Stimulated activated CD4-positive, alpha-beta T cell treated with anti-CD3 and anti-CD28 coated beads, Interleukin-1b, Interleukin-23, amount 100 ng/mL, for 1 hour (primary cell): ENCODE data around the gene KLHL3.
"Not testable (repeated sequence)": the region's sequence is repeated elsewhere in the genome, so short reads cannot be mapped to it uniquely, and the experiment has no call there.

ENCODE experiments used
- DNase-seq, 2 donors: peaks; one replicate each; pipeline ENCODE4 v3.0.0-alpha.2; 2020; ENCODE audit warnings: low read depth in 2 of 2

The KLHL3 gene

GRCh38 chr5:137668637-137669036 is 67.3 kb downstream of the KLHL3 start:
- no peak for DNase-seq

DNA sequence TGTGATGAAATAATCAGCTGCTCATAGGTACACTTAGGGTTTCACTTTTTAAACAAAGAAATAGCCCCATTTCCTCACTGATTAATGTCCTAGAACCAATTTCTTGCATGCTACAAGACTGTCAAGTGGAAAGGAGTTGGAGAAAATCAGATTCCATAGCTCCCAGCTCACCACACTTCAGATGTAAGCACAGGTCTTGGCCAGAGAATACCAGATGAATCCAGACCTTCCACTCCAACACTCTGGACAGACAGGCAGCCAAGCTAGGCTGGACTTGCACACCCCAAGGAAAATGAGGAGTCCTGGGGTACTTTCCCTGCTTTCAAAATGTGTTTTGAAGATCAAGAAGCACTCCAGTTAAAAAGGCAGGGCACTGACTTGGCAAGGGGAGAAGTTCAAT is 68.5 kb downstream of the KLHL3 start:
- no peak for DNase-seq

DNA sequence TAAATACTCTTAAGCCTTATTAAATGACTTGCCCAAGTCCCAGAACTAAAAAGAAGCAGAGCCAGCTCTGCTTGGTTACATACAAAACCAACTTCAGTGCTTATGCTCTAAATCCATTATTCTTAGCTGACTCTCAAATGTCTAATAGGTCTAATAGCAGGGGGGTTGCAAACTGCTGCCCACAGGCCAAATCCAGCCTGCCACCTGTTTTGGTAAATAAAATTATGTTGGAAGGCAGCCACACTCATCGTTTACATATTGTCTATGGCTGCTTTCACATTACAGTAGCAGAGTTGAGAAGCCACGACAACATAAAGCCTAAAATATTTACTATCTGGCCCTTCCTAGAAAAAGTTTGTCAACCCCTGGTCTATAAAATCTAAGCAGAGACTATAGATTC is 69.0 kb downstream of the KLHL3 start:
- no peak for DNase-seq

GRCh38 chr5:137666461-137666850 is 69.4 kb downstream of the KLHL3 start:
- DNase-seq = no peak

DNA sequence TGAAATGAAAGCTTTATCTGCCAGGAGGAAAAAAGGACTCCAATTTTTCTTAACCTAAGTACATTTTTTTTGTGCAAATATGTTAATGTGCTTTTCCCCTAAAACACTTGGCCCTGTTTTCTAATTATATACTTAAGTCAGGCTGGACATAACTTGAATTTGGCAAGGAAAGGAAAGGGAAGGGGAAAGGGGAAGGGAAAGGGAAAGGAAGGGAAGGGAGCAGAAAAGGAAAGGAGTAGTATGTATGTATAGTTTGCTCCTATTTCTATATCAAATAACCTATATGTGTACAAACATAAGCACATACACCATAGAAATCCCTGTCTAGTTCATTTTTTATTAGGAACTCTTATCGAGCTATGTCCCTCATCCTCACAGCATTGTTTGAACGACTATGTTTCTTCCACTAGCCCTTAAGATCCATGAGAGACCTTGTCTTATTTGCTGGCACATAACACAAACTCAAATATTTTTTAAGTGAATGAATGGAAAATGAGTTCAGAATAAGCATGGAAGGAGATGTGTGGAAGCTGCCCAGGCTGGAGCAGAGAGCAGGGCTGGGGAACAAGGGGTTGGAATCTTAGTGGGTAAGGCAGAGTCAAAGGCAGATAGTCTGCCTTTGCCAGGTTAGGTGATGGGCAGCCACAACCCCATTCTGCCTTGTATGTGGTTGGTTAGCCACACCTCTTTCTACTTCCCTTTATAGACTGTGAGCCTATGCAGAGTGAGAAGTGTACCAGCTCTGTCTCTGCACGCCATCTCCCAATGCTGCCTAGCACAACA is 70.0 kb downstream of the KLHL3 start:
- peak in 1 of 2 donors; percentile 4 for DNase-seq

GRCh38 chr5:137660349-137660817 is 75.5 kb downstream of the KLHL3 start:
- peak; percentile 47 to 53 for DNase-seq

- DNase-seq = no peak
Observed at GRCh38 chr5:137659209-137659608, 76.7 kb downstream of the KLHL3 start.

DNA sequence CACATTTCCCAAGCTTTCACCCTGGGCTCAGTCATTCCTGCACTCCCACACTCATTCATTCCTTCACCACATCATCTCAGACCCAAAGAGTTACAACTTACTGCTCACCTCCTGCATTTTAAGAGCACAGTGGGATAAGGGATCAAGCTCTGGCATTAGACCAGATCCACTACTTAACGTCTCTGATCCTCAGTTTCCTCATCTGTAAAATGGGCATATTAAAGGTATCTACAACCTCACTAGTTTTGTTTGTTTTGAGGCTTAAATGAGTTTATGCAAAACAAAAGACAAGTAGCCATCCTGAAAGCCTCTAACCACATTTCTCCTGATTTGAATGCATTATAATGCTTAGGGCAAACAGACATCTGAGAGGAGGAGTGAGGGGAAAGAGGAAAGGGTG is 77.6 kb downstream of the KLHL3 start:
- no peak for DNase-seq

DNA sequence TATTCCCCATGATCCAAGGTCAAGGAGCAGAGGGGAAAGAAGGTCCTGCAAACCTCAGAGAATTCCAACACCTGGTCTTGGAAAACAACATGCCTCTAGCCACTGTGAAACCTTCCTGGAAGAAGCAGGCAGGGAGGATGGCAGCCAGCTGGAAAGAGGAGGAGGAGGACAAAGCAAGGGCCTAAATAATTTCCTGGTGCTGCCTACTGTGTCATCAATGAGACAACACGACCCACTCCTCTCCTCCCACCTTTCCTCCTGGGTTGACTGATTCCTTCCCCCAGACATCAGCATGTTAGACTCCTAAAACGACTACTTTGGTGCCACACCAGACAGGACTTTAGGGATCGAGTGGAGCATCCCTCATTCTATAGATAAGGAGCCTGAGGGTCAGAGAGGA is 78.8 kb downstream of the KLHL3 start:
- no peak for DNase-seq

DNA sequence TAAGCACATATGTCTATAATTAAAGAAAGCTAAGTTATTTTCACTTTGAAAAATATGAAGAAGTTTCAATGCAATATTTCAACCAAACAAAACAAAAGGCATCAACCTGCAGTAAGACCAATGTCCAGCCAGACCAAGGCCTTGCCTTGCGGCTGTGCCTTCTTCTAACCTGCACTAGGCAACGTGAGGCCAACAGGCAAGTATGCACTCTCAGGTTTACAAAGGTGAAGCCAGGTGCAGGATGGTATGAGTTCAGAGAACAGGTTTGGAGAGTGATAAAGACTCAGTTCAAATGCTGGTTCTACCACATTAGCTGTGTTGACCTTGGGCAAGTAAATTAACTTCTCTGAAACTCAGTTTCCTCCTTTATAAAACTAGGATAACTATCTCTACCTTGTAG is 79.3 kb downstream of the KLHL3 start:
- no peak for DNase-seq

DNA sequence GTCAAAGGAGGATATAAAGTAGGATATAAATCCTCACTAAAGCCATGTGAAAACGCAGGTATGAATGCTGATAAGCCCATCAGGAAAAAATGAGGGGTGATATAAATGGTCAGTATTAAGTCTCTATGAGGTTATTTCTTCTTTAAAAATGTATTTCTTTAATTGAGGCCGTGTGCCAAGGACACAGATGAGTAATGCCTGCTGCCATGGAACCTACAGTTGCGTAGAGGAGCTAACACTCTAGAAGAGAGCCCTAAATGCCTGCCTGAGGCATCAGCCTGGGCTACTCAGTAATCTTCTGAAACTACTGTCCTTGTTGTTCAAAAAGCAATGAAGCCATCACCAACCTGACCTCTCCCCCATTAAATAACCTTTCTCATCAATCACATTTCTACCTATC is 84.9 kb downstream of the KLHL3 start:
- DNase-seq = no peak

GRCh38 chr5:137649228-137649935 is 86.5 kb downstream of the KLHL3 start:
- DNase-seq = no peak

- no peak for DNase-seq
Observed at GRCh38 chr5:137648361-137648760, 87.5 kb downstream of the KLHL3 start.

DNA sequence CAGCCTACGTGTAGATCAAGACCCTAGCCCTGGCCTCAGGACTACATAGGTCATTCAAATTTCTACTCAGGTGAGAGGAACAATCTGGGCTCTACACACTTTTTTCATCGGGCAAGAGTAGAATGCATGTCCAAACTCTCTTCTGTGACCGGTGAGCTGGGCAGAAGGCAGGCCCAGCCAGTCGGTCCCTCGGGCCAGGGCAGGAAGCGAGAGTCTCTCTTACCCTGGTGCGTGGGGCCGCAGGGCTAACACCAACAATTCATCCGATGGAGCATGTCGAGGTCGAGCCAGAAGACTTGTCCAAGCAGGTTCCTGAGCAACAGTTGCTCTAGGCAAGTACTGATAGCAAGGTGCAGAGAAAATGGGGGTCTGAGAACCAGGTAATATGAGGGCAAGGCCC is 88.5 kb downstream of the KLHL3 start:
- DNase-seq = no peak

DNA sequence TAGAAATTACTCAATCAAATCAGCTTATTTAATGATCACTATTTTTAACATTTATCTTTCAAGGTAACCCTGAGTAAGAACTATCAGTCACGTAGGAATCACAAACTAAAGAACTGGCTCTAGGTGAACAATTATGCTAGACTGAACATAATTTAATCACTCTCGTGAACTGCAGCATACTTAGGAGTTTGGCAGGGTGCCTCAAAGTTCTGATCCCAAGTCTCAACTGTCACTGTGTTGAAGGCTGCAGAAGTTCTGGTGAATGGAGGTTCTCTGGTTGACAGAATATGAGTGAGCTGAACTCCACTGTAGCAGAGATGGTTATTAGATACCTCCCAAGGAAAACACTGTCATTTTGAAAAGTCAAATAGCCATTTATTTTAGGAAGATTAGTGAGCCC is 89.1 kb downstream of the KLHL3 start:
- DNase-seq = no peak

DNA sequence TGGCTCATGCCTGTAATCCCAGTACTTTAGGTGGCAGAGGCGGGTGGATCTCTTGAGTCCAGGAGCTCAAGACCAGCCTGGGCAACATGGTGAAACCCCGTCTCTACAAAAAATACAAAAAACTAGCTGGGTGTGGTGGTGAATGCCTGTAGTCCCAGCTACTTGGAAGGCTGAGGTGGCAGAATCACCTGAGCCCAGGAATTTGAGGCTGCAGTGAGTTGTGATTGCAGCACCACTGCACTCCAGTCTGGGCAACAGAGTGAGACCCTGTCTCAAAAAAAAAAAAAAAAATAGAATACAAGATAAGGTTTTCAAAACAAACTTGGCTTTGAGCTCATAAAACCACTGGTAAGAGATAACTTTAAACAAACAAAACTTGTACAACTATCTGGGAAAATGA is 92.8 kb downstream of the KLHL3 start:
- not testable (repeated sequence) for DNase-seq

- no peak for DNase-seq
Observed at GRCh38 chr5:137642091-137642490, 93.8 kb downstream of the KLHL3 start.

DNA sequence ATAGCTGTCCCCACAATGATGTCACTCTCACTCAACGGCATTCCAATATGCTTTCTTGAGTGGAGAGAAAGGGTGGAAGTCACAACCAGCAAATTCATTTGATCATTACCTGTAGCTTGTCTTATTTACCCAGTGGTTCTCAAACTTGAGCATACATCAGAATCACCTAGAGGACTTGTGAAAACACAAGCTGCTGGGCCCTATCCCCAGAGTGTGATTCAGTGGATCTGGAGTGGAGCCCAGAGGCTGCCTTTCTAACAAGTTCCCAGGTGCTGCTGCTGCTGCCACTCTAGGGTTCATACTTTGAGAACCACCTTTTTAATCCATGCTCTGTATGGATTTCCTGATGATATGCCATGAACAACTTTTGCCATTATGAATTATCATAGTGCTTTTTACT is 94.7 kb downstream of the KLHL3 start:
- no peak for DNase-seq

GRCh38 chr5:137639645-137640044 is 96.2 kb downstream of the KLHL3 start:
- DNase-seq = no peak

DNA sequence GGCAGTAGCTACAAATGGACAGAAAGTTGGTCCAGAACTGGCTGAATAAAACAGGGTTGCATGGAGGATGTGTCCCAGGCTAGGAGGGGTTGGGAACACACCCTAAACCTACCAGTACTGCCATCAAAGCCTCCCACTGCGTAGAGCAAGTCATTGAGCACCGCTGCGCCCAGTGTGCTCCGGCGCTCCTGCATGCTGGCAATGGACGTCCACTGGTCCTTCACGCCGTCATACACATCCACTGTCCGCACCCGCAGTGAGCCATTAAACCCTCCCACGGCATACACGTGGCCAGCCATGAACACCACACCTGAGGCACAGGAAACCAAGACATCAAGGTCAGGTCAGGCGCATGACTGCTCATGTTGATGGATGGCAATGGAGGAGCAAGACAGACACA is 97.0 kb downstream of the KLHL3 start:
- no peak for DNase-seq

DNA sequence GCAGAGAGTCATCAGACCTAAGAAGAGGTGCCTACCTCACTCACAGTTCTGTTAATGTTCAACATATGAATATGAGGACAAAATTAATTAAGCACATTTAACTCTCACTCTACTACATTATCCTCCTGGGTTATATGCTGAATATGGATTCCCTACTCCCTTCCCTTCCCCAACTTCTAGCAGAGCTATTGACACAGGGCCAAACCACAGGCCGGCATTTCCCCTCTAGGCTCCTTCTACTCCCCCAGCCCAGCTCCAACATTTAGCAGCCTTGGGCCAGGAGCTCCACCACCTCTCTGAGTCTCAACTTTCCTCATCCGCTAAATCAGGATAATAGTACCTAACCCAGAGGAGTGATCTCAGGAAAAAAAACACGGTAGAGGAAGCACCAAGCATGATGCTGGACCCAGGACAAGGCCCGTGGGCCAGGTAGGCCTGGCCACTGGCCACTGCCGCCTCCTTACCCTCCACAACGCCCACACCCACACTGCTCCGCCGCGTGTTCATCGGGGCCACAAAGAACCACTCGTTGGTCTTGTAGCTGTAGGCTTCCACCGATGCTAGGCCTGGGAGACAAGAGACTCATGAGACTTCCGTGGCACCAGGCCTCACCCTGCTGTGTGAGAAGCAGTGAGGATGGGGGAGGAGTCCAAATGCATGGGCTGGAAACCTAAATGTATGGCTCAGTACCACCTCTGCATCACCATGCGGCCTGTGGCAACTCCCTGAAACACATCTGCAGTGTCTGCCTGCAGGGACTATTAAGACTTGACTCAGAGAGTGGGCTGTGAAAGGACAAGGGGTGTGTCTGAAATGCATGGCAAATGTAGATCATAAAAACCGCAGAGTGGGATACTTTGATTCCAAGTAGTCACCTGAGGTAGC is 98.8 kb downstream of the KLHL3 start:
- DNase-seq = no peak

GRCh38 chr5:137636099-137636498 is 99.8 kb downstream of the KLHL3 start:
- no peak for DNase-seq
